Daoy (cell line): ENCODE measurements around the gene FCN1. TPM values are rescaled to one million over a fixed set of nuclear protein-coding genes. Genes with fewer than 3 reads are reported as not detected.
A peak's percentile ranks its signal among the peaks of the same experiment; 100 is the strongest.

Experiments used
- DNase-seq: peaks from one replicate; pipeline ENCODE4 v3.0.0-alpha.2; 2015; ENCODE audit warnings: low read depth
- total RNA-seq: library from RNA; depleted of rRNA; stranded (reverse); fragments of >200 nt; shearing (Covaris generic); gene quantifications from 2 replicates; pipeline ENCODE4 v1.2.3, GENCODE V29; 2014

Gene FCN1
- total RNA-seq, 1 experiment from 2014 or later: not detected

GRCh38 chr9:134891053-134891452 is 26.7 kb downstream of the FCN1 start:
- peak; percentile 5 for DNase-seq

- no peak for DNase-seq
These were observed 27.6 kb downstream of the FCN1 start for GRCh38 chr9:134890155-134890495.

- peak; percentile 9 for DNase-seq
These were observed 28.1 kb downstream of the FCN1 start for GRCh38 chr9:134889386-134890154.

- peak; percentile 2 for DNase-seq
These were observed 29.0 kb downstream of the FCN1 start for GRCh38 chr9:134888603-134889190.

- DNase-seq: peak; percentile 7
These were observed 29.8 kb downstream of the FCN1 start for GRCh38 chr9:134887686-134888602.

- peak; percentile 0 for DNase-seq
These were observed 30.5 kb downstream of the FCN1 start for GRCh38 chr9:134887219-134887618.

- no peak for DNase-seq
These were observed 31.2 kb downstream of the FCN1 start for GRCh38 chr9:134886413-134886913.

GRCh38 chr9:134885679-134886412 is 31.9 kb downstream of the FCN1 start:
- DNase-seq: peak; percentile 1

- DNase-seq: no peak
These were observed 32.6 kb downstream of the FCN1 start for GRCh38 chr9:134885001-134885678.

GRCh38 chr9:134884492-134884891 is 33.2 kb downstream of the FCN1 start:
- DNase-seq: no peak

- DNase-seq: no peak
These were observed 34.5 kb downstream of the FCN1 start for GRCh38 chr9:134883040-134883782.

GRCh38 chr9:134882204-134882785 is 35.4 kb downstream of the FCN1 start:
- DNase-seq: no peak

GRCh38 chr9:134881313-134881670 is 36.4 kb downstream of the FCN1 start:
- no peak for DNase-seq

GRCh38 chr9:134880484-134881312 is 37.0 kb downstream of the FCN1 start, which contains the start of gene FCN2:
FCN2 (plus strand) TSS chr9:134880810; CDS start chr9:134880822, 12 bp downstream.
- DNase-seq: no peak

GRCh38 chr9:134879664-134880483 is 37.8 kb downstream of the FCN1 start:
- no peak for DNase-seq

GRCh38 chr9:134877541-134877940 is 40.2 kb downstream of the FCN1 start:
- DNase-seq: no peak

- no peak for DNase-seq
These were observed 42.3 kb downstream of the FCN1 start for GRCh38 chr9:134875371-134875770.
